22Rv1 (cell line): Measurements from ENCODE around the gene USP32.
"Not testable (repeated sequence)": the region's sequence is repeated elsewhere in the genome, so short reads cannot be mapped to it uniquely, and the experiment has no call there.

Experiments used
- H3K27ac ChIP-seq: fragments of 450-650 bp; 2 replicates; pipeline ENCODE4 v1.5.1; 2017
- CTCF ChIP-seq: fragments of 450-650 bp; IDR thresholded peaks from 2 replicates; pipeline ENCODE4 v1.5.1; 2017; ENCODE audit warnings: mild to moderate bottlenecking
- ZFX ChIP-seq: fragments of 450-650 bp; IDR thresholded peaks from 2 replicates; pipeline ENCODE4 v1.6.1; 2017; ENCODE audit warnings: antibody characterized with exemption, borderline replicate concordance

Gene USP32

DNA sequence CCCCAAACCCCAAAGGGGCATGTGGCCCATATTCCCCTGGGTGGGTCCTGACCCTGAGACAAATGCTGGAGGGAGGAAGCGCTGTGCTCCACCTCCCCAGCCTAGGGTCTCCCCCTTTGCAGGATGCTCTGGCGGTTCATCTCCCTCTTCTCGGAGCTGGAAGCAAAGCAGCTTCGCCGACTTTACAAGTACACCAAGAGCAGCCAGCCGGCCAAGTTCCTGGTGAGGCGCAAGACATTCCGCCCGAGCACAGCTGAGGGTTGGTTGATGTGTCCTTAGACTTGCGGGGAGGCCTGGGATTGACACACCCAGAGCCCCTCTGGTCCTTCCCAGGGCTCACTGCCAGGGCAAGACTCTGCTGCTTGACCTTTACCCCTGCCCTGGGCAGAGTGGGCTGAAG, 34.7 kb upstream of the USP32 start:
- TF ChIP-seq ZFX (no peak), CTCF (no peak)
- no peak overlapping the region for H3K27ac ChIP-seq

DNA sequence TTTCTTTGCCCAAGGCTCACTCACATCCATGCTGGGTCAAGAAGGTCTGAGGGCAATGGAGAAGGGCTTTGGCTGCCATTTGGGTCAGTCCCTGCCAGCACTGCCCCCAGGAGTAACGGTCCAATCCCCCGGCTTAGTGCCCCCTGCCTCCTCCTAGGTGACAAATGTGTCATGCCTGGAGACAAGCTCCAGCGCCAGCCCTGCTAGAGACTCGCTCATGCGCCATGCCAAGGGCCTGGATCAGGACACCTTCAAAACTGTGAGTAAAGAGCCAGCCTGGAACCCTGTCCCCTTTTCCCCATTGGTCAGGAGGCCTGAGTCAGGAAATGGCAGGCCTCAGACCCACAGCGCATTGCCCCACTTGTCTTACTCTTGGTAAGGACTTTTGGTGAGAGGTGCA, 33.7 kb upstream of the USP32 start:
- TF ChIP-seq CTCF (no peak), ZFX (no peak)
- no peak overlapping the region for H3K27ac ChIP-seq

DNA sequence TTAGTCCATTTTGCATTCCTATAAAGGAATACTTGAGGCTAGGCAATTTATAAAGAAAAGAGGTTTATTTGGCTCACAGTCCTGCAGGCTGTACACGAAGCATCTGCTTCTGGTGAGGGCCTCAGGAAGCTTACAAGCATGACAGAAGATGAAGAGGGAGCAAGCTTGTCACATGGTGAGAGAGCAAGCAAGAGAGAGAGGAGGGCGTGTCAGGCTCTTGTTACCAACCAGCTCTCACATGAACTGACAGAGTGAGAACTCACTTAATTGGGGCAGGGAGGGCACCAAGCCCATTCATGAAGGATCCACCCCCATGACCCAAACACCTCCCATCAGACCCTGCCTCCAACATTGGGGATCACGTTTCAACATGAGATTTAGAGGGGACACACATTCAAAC, 31.9 kb upstream of the USP32 start:
- TF ChIP-seq CTCF (no peak), ZFX (no peak)

GRCh38 chr17:60422162-60422665, 30.3 kb upstream of the USP32 start, which contains the start of gene CHCT1:
CHCT1 (plus strand) TSS chr17:60422489; CDS start chr17:60422593, 104 bp downstream.
- no peak within 1 kb of the TSS for H3K27ac ChIP-seq
- no peak for TF ChIP-seq CTCF
- no peak for TF ChIP-seq ZFX

More for the DNA sequence above, 31.9 kb upstream of the USP32 start:
- H3K27ac ChIP-seq = no peak overlapping the region

- no peak overlapping the region for H3K27ac ChIP-seq
- TF ChIP-seq CTCF (peak; percentile 96), ZFX (no peak)
These were observed 29.6 kb upstream of the USP32 start for GRCh38 chr17:60421273-60422161.

GRCh38 chr17:60419875-60420274, 27.9 kb upstream of the USP32 start:
- not testable (repeated sequence) for H3K27ac ChIP-seq

DNA sequence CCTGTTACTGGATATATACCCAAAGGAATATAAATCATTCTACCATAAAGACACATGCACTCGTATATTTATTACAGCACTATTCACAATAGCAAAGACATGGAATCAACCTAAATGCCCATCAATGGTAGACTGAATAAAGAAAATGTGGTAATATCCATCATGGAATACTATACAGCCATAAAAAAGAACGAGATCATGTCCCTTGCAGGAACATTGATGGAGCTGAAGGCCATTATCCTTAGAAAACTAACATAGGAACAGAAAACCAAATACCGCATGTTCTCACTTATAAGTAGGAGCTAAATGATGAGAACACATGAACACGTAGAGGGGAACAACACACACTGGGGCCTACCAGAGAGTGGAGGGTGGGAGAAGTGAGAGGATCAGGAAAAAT, 27.1 kb upstream of the USP32 start:
- not testable (repeated sequence) for H3K27ac ChIP-seq

DNA sequence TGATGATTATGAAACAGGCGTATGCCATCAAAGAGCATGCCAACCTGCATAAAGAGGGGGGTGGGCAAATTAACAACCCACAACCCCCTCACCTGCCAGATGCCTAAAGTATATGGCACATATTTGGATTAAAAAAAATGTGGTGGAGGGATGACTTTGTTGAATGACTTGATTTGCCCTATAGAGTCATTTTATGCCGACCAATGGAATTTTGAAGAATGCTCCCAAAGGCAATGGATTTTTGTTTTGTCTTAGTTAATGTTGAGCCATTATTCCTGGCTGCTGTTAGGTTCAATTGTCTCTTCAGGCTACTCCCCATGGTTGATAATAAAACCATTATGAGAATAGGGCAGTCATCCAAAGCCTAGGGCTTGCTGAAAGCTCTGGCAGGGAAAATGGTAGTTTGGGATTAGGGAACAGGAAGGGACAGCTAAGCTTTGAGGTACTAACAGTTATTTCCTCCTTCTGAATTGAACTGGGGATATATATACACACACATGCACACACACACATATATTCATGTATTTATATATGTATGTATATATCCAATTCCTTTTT, 24.5 kb upstream of the USP32 start:
- no peak for TF ChIP-seq ZFX
- no peak for TF ChIP-seq CTCF

More for the DNA sequence above, 24.5 kb upstream of the USP32 start:
- H3K27ac ChIP-seq = no peak overlapping the region
